GM18873 (cell line): Measurements from ENCODE around the gene DSTN.

ENCODE experiments used
- ATAC-seq: cut with Tn5 transposase; IDR thresholded peaks from one replicate; pipeline ENCODE4 v1.9.1; 2021; ENCODE audit warnings: mild to moderate bottlenecking, moderate library complexity, moderate number of reproducible peaks; ENCODE audit not compliant: unreplicated experiment, low FRiP score

DSTN gene

GRCh38 chr20:17610566-17611289 lies 40.9 kb downstream of the DSTN start:
- no peak for ATAC-seq

GRCh38 chr20:17611290-17611539 lies 41.3 kb downstream of the DSTN start:
- ATAC-seq, result no peak

- ATAC-seq, result no peak
Measured at GRCh38 chr20:17611540-17612286, 41.8 kb downstream of the DSTN start.

GRCh38 chr20:17612287-17612991 lies 42.6 kb downstream of the DSTN start:
- ATAC-seq, result no peak

- ATAC-seq, result no peak
Measured at GRCh38 chr20:17612992-17613327, 43.1 kb downstream of the DSTN start.

- no peak for ATAC-seq
Measured at GRCh38 chr20:17613328-17614175, 43.7 kb downstream of the DSTN start.

- ATAC-seq, result no peak
Measured at GRCh38 chr20:17614176-17614811, 44.4 kb downstream of the DSTN start.

GRCh38 chr20:17614812-17615644 lies 45.2 kb downstream of the DSTN start:
- ATAC-seq, result no peak

GRCh38 chr20:17615645-17616479 lies 46.0 kb downstream of the DSTN start:
- no peak for ATAC-seq

- ATAC-seq, result no peak
Measured at GRCh38 chr20:17616480-17617211, 46.8 kb downstream of the DSTN start.

- no peak for ATAC-seq
Measured at GRCh38 chr20:17617212-17617867, 47.5 kb downstream of the DSTN start.

- no peak for ATAC-seq
Measured at GRCh38 chr20:17617868-17618672, 48.2 kb downstream of the DSTN start.

GRCh38 chr20:17618673-17619013 lies 48.8 kb downstream of the DSTN start:
- ATAC-seq, result no peak

GRCh38 chr20:17619351-17620093 lies 49.6 kb downstream of the DSTN start:
- no peak for ATAC-seq

- ATAC-seq, result no peak
Measured at GRCh38 chr20:17620371-17621228, 50.7 kb downstream of the DSTN start.
